Calu3 (cell line): Measurements from ENCODE around the gene AFF2. TPM values are rescaled to one million over a fixed set of nuclear protein-coding genes. Genes with fewer than 3 reads are reported as not detected.

Source experiments
- BruUV-seq: library from RNA; stranded (reverse); fragments of 400-500 nt; replicated peaks from 2 replicates; lab custom pipeline; 2021; lab: Mats Ljungman, UMichigan
- CTCF ChIA-PET: fragments of 300-600 bp; sonication (Branson Sonifier 250); formaldehyde crosslinking; loops from one replicate; lab custom pipeline; 2022; ENCODE audit warnings: antibody characterized with exemption; lab: Charles Lee
- DNase-seq: peaks from one replicate; pipeline ENCODE4 v3.0.0; 2022
- H3K27ac Mint-ChIP-seq: one replicate; pipeline ENCODE4 v1.8.0; 2022; ENCODE audit warnings: mixed read lengths; ENCODE audit not compliant: unreplicated experiment
- H3K27me3 Mint-ChIP-seq: one replicate; pipeline ENCODE4 v1.8.0; 2022; ENCODE audit warnings: mixed read lengths; ENCODE audit not compliant: unreplicated experiment
- H3K36me3 Mint-ChIP-seq: one replicate; pipeline ENCODE4 v1.8.0; 2022; ENCODE audit warnings: mild to moderate bottlenecking, moderate library complexity, mixed read lengths; ENCODE audit not compliant: insufficient read depth, unreplicated experiment
- H3K4me1 Mint-ChIP-seq: one replicate; pipeline ENCODE4 v1.8.0; 2022; ENCODE audit warnings: mild to moderate bottlenecking, low read depth, mixed read lengths; ENCODE audit not compliant: unreplicated experiment
- H3K4me3 Mint-ChIP-seq: one replicate; pipeline ENCODE4 v1.8.0; 2022; ENCODE audit warnings: mild to moderate bottlenecking, low read depth, moderate library complexity, mixed read lengths; ENCODE audit not compliant: unreplicated experiment
- H3K9me3 Mint-ChIP-seq: one replicate; pipeline ENCODE4 v1.8.0; 2022; ENCODE audit warnings: low read depth, mixed read lengths; ENCODE audit not compliant: unreplicated experiment
- CTCF ChIP-seq: fragments of 200-600 bp; IDR thresholded peaks from one replicate; pipeline ENCODE4 v1.8.0; 2022; ENCODE audit warnings: antibody characterized with exemption; ENCODE audit not compliant: unreplicated experiment
- intact Hi-C: fragments of 100-400 bp; cut with micrococcal nuclease; formaldehyde crosslinking; loops from one replicate; pipeline ENCODE4 v1.10.0; 2022; ENCODE audit not compliant: unreplicated experiment
- total RNA-seq: library from RNA; stranded (reverse); gene quantifications from 2 replicates; pipeline ENCODE4 v1.2.3, GENCODE V29; 2022

AFF2 gene
- total RNA-seq, 1 experiment from 2014 or later: 0.17 TPM

GRCh38 chrX:148933881-148934280 is 433.5 kb downstream of the AFF2 start:
- H3K4me1 Mint-ChIP-seq: no peaks in the 10 kb centered on the region
- no peak for TF ChIP-seq CTCF
- H3K9me3 Mint-ChIP-seq: peaks cover 6% of the 10 kb centered on the region
- no peak for DNase-seq
- H3K27me3 Mint-ChIP-seq: no peaks in the 10 kb centered on the region
- H3K27ac Mint-ChIP-seq: no peak overlapping the region
- H3K36me3 Mint-ChIP-seq: no peaks in the 10 kb centered on the region
- BruUV-seq: no TSS peak
- intact Hi-C loops: no loop called here
- CTCF ChIA-PET: no interaction called here
- H3K4me3 Mint-ChIP-seq: no peak overlapping the region

- BruUV-seq: no TSS peak
- intact Hi-C loops: no loop called here
- CTCF ChIA-PET: no interaction called here
- Mint-ChIP-seq H3K27me3 (no peaks in the 10 kb centered on the region), H3K9me3 (peaks cover 2% of the 10 kb centered on the region), H3K36me3 (no peaks in the 10 kb centered on the region), H3K4me1 (peaks cover 7% of the 10 kb centered on the region), H3K4me3 (no peak overlapping the region), H3K27ac (no peak overlapping the region)
- TF ChIP-seq CTCF: no peak
- DNase-seq: no peak
Observed at GRCh38 chrX:148938348-148938747, 437.9 kb downstream of the AFF2 start.

- no peaks in the 10 kb centered on the region for H3K36me3 Mint-ChIP-seq
- no TSS peak for BruUV-seq
- H3K27me3 Mint-ChIP-seq: no peaks in the 10 kb centered on the region
- DNase-seq: no peak
- intact Hi-C loops: no loop called here
- peak overlapping the region; percentile 55 for H3K27ac Mint-ChIP-seq
- CTCF ChIA-PET: no interaction called here
- no peak overlapping the region for H3K4me3 Mint-ChIP-seq
- peaks cover 7% of the 10 kb centered on the region for H3K4me1 Mint-ChIP-seq
- no peak for TF ChIP-seq CTCF
- H3K9me3 Mint-ChIP-seq: peaks cover 5% of the 10 kb centered on the region
Observed at GRCh38 chrX:148940411-148940996, 440.1 kb downstream of the AFF2 start.

GRCh38 chrX:148942754-148943153 is 442.3 kb downstream of the AFF2 start:
- BruUV-seq: no TSS peak
- no peaks in the 10 kb centered on the region for H3K36me3 Mint-ChIP-seq
- H3K27me3 Mint-ChIP-seq: no peaks in the 10 kb centered on the region
- no peak overlapping the region for H3K27ac Mint-ChIP-seq
- TF ChIP-seq CTCF: no peak
- intact Hi-C loops: no loop called here
- H3K4me1 Mint-ChIP-seq: peaks cover 16% of the 10 kb centered on the region
- H3K9me3 Mint-ChIP-seq: peaks cover 5% of the 10 kb centered on the region
- CTCF ChIA-PET: no interaction called here
- no peak for DNase-seq
- no peak overlapping the region for H3K4me3 Mint-ChIP-seq
